NCI-H1694 (cell line): Measurements from ENCODE around the gene TREM2.
A peak's percentile ranks its signal among the peaks of the same experiment; 100 is the strongest.

ENCODE experiments used
- DNase-seq: peaks from one replicate; lab custom pipeline; 2025; lab: John Stamatoyannopoulos, UW

TREM2 gene

GRCh38 chr6:41182069-41183034 is 19.4 kb upstream of the TREM2 start:
- peak; percentile 40 for DNase-seq

DNA sequence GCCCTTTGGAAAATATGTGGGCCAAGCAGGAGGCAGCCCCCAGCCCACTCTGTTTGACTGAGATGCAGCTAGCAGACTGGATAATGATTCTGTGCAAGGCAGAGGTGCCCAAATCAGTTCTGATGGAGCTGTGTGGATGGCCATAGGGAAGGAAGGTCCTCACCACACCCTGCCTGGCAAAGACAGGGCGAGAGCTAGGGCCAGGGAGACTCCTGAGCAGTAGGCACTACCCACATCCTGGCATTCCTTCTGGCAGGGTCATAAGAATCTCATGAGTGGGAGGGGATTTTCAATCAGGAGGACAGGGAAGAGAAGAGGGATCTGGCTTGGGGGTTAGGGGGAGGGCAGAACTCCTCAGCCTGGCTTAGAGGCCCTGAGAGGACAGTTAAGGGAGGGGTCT is 18.6 kb upstream of the TREM2 start:
- no peak for DNase-seq

GRCh38 chr6:41179163-41179562 is 16.2 kb upstream of the TREM2 start:
- no peak for DNase-seq

GRCh38 chr6:41177695-41178094 is 14.8 kb upstream of the TREM2 start:
- DNase-seq = no peak

DNA sequence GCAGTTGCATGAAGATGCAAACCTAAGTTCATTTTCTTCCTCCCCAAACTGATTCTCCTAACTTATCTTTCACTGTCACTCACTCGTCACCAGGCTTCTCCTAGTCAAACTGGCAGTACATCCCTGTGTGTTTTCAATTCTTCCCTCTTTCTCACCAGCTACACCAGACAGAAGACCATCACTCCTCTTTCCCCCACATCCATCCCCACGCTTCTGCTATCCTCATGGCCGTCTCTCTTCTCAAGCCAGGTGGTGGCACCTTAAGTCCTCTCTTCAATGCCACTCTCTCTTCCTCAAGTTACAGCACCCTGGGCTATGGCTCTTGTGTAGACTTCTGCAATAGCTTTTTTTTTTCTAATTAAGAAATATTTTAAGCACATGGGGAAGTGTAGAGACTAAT is 14.4 kb upstream of the TREM2 start:
- DNase-seq = no peak

DNA sequence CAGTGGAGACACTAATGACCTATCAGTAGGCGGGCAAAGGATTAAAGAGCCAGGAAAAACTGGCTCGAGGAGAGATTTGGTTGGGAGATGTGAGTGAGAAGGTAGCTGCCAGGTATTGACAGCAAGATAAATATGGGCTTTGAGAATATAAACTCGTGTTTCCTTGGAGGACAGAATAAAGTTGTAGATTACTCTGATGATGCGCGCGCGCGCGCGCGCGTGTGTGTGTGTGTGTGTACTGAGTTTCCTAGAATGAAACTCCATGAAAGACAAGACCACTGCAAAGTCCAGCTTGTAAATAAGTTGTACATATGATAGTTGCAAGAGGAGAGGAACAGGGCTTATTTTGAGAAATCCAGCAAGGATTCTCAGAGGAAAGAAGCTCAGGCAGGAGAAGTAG is 13.3 kb upstream of the TREM2 start:
- no peak for DNase-seq

GRCh38 chr6:41175084-41175483 is 12.2 kb upstream of the TREM2 start:
- DNase-seq = no peak

DNA sequence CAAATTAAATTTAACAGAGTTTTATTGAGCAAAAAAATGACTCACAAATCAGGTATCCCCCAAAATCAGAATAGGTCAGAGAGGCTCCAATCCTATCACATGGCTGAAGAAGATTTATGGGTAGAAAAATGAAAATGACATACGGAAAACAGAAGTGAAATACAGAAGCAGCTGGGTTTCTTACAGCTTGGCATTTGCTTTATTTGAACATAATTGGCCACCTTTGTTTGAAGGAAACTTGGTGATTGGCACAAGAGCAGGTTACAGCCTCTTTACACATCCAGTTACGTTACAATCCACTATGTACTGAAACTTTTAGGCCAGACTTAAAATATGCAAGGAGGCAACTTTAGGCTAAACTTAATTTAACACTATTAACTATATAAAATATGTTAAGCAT is 11.7 kb upstream of the TREM2 start:
- no peak for DNase-seq

GRCh38 chr6:41171908-41172307 is 9.0 kb upstream of the TREM2 start:
- DNase-seq = no peak

DNA sequence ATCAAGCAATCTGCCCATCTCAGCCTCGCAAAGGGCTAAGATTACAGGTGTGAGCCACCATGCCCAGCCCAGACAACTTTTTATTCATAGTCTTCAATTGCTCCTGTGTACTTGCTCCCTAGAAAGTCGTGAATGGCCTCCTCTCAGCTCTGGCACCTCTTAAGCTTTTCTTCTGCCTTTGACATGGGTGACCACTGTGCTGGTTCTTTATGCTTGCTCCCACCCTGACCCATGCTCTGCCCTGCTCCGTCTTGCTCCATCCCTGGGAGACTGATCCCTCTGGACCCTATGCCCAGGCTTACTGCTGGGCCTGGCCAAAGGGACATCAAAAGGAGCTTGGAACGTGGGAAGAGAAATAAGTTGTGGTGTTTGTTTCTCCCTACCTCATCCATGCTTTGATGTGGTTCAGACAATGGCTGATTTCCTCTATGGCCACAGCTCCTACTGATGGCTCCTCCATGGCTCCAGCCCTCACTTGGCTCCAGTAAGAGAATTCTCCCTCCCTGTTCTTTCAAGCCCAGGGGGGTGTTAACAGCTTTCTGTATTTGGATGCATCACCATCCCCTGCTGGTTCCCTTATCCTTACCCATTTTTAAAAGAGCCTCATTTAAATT is 7.7 kb upstream of the TREM2 start:
- DNase-seq = no peak

DNA sequence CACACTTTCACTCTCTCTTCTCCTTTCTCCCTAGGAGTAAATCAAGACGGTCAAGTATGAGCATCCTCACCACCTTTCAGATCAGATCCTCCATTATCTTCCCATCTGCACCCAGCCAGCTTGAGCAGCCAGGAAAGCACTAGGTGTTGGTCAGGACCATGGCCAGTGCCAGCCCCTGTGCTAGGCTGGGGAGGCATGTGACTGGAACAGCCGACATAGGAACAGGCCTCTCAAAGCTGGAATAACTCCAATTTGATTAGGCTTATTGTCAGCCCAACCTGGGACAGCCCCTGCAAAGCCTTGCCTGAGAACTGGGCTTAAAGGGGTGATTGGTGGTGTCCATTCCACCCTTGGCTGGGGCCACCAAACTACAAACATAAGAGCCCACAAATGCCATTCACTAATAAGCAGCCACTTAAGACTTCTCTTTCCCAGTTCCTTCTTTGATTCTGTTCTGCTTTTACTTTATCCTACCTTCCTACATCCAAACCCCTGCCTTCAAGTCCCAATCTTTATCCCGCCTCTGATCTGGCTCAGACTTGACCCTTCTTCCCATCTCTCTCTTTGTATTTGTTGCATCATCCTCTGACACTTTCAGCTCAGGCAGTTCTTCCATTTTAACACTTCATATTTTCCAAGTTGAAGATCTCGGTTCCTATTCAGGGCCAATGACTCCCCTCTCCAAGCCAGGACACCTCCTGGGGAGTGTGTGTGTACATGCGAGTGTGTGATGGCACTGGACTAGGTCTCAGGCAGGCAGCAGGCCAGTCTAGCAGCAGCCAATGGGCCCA is 4.5 kb upstream of the TREM2 start:
- DNase-seq = no peak

DNA sequence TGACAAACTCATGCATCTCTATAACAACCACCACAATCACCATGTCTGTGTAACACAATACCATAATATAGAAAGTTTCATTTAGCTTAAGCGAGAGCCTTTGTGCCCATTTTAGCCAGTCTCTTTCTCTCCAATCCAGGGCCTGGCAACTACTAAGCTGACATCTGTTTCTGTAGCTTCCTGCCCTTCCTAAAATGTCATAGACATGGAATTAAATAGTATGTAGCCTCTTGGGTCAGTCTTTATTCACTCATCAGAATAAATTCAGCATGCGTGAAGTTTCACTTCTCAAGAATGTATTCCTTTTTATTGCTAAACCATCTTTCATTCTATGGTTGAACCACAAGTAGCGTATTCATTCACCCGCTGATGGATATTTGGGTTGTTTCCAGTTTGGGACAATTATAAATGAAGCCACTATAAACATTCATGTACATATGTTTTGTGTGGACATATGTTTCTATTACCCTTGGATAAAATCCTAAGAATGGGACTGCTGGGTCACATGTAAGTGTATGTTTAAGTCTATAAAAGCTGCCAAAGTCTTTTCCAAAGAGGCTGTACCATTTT is 1.7 kb upstream of the TREM2 start:
- no peak for DNase-seq

DNA sequence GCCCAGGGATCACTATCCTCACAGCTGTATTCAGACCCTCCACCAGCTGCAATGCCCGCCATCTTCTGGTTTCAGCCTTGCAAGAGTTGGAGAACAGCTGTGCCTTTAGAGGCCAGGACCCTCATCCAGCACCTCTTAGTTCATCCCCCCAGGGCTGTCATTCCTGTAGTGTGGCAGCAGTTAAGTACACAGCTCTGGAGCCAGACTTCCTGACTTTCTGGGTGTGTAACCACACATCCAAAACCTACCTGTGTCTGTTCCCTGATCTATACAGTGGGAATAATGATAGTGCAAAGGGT is 452 bp upstream of the TREM2 start:
- no peak for DNase-seq

DNA sequence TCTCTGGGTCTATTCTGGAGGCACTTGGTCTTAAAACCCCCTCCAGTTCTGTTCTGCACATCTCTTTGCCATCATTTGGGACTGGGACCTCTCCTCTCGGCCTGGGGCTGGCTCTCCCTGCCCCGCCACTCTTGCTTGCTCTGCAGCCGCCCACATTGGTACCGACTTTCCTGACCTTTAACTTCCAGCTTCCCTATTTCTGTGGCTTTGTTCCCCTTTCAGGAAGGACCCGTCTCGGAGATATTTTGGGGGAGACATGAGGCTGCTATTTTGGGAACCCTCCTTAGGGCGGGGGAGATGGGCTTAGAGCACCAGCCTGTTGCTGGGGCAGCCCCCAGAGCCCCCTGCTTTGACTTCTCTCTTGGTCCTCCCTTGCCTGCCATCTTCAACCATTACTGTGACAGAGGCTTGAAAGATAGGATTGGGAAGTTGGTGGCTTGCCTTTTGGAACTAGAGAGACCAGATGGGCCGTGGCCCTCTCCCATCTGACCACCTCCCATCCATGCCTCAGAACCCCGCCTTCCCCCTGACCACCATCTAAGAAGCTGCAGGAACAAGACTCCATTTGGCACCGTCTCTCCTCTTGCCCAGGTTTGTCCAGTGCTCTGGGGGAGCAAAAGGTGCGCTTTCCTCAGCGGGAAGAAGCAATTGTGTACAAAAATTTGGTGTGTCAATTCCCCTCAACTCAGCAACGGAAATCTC is 914 bp downstream of the TREM2 start:
- no peak for DNase-seq

DNA sequence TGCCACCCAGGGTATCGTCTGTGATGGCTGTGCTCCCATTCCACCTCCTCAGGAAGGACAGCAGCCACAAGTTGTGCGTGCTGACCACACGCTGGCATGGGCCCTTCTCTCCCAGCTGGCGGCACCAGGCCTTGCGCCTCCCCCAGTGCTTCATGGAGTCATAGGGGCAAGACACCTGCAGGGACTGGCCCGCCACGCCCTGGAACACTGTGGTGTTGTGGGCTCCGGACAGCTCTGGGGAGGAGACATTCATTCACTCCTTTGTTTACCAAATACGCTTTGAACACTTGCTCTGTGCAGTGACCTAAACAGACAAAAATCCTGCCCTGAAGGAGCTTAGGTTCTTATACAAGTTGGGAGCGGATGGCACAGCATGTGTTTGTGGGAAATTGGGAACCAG is 1.5 kb downstream of the TREM2 start:
- DNase-seq = no peak

DNA sequence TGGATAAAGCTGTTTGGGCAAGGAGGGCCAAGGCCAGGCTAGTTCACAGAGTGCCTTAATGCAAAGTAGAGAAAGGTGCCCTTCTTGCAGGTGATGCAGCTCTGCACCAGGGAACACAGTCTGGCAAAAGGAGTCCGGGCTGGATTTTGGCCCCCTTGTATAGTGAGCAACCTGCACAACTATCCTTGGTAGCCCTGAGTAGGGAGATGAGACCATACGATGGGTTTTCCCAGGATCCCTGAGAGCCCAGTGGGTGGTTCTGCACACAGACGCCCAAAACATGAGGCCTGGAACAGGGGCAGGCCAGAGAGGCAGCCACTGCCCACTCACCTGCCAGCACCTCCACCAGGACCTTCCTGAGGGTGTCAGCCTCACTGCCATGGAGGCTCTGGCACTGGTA is 2.0 kb downstream of the TREM2 start:
- no peak for DNase-seq

DNA sequence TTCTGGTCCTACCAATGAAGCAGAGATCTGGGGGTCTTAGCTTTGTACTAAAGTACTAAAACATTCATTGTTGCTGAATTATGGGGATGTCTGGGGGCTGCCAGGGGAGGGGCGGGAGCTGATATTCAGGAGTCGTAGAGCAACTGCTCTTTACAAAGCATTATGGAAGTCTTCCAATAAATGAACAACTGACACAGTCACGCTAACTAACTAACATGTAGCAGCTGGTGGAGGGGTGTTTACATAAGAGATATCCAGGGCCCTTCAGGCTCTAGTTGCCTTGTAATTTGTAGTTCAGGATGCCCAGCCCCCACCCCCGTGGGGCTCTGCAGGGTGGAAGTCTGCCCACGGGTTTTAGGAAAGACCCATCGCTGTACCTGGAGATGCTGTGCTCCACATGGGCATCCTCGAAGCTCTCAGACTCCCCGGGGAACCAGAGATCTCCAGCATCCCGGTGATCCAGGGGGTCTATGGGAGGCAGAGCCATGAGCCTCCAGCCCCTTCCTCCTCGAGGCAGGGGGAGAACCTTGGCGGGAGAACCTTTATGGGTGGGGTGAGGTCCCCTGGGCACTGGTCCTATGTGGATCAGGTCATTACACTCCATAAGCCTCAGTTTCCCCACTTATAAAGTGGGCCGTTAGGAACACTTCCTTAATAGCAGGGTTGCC is 3.4 kb downstream of the TREM2 start:
- peak; percentile 82 for DNase-seq

- no peak for DNase-seq
These were observed 5.6 kb downstream of the TREM2 start for GRCh38 chr6:41157323-41157722.

DNA sequence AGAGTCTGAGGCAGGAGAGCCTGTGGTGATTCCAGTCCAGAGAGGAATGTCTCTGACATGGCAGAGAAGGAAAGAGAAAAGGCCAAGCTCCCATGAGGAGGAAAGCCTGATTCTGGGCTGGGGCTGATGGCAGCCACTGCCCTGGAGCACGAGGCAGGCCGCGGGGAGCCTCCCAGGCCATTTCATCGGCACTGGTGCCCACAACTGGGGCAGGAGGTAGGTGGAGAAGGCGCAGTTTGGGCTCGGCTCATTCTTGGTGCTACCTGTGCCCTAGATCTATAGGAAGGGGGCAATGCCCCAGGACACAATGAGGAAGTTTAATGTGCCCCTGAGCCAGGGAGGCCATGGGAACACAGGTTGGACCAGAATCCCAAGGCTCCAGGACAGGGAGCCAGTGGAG is 6.1 kb downstream of the TREM2 start:
- no peak for DNase-seq

- DNase-seq = no peak
These were observed 6.9 kb downstream of the TREM2 start for GRCh38 chr6:41156001-41156400.

DNA sequence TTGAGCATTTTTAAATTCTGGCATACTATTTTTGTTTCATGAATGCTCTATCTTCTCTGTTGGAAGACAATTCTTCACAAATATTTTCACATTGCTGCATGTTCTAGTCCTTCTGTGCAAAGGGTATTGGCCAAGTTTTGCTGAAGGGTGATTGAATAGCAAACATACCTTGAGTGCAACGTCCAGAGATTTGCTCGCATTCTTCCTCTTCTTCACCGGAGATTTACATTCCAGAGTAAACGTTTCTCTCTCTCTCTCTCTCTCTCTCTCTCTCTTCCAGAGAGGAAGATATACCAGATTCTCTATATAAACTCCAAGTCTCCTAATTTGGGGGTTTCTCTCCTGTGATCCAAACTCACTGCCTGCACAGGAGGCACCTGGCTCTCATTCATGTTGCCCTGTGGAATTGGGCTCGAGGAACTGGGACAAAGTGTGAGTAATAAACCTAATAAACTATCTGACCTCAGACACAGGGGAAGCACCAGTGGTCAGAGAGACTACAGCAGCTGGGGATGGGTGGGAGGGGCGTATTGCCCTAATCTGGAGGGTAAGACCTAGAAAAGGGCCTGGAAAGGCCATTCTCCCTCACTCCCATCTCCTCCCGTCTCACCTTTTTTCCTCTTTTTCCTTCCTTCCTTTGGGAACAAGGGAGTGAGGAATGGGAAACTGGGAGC is 7.6 kb downstream of the TREM2 start:
- no peak for DNase-seq
